D721Med (cell line): ENCODE results near the gene TMSB4X.
"Not testable (repeated sequence)": the region's sequence is repeated elsewhere in the genome, so short reads cannot be mapped to it uniquely, and the experiment has no call there.

Experiments
- DNase-seq: peaks from one replicate; pipeline ENCODE4 v3.0.0; 2011; ENCODE audit warnings: low spot score; ENCODE audit not compliant: insufficient read length
- FAIRE-seq: peaks from 2 replicates; lab custom pipeline; 2011; peaks lifted over from hg19 to GRCh38; lab: Jason Lieb, UNC
- CTCF ChIP-seq: IDR thresholded peaks from 2 replicates; pipeline ENCODE4 v1.5.1; 2012; ENCODE audit warnings: mild to moderate bottlenecking, control low read depth; ENCODE audit not compliant: insufficient read depth; ENCODE audit errors: missing control alignments

Gene TMSB4X

DNA sequence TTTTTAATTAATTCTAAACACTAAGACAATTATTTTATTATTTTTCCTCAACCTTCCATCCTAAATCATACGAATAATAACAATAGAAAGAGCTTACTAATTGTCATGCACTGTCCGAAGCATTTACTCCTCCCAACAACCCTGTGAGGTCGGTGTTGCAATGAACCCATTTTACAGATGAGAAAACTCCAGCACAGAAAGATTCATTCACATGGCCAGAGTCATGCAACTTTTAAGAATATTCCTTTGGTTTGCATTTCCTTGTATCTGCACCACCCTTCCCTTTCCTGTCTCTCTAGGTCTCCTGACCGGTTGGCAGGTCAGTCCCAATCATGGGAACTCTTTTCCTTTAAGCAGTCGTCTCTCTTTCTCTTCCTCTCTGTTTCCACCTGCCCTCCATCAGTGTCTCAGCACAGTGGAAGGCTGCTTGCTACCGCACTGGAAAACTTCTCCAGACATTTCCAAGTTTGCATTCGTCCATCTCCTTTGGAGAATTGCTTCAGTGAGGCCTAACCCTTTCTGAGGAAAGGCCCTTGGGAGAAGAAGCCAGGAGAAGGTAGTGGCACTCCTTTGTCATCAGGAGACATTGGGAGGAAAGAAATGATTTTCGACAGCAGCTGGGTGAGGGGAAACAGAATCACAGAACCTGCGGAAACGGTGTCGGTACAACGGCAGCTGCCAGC lies 1.9 kb upstream of the TMSB4X start:
- DNase-seq (no peak), FAIRE-seq (no peak)
- no peak for TF ChIP-seq CTCF

GRCh38 chrX:12973561-12974304 lies 1.2 kb upstream of the TMSB4X start:
- no peak for TF ChIP-seq CTCF
- no peak for FAIRE-seq
- DNase-seq: no peak

DNA sequence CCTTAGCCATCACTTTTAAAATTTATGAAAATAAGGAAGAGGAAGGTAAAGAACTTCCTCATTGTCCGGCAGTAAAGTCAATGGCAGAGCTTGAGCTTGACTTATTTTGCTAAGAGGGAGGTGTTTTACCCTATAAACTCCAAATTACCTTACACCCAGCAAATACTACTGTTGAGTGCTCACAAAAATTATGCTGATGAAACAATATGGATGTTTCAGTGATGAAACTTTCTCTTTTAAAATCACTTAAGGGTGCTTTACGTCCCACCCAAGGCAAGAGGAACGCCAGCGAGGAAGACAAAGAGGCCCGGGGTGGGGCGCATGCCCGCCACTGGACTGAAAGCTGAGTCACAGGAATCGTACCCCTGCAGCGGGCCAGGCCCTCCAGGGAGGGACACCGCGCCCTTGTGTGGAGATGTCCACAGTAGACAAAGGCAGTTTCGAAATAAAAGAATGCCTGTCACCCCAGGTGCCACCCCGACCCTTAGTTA lies 560 bp upstream of the TMSB4X start:
- TF ChIP-seq CTCF: no peak
- DNase-seq (no peak), FAIRE-seq (no peak)

DNA sequence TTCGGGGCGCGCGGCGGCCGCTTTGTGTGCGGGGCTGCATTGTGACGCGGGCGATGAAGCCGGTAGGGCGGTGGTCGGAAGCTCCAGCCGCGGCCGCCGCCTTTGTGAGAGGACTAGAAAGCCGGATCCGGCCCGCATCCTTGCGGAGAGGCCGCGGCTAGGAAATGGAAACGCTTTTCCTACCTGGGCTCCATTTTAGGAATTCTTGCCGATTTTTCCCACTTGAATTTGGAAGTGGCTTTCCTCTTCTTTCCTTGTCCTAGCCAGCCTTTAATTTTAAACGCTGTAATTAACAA lies 708 bp downstream of the TMSB4X start:
- FAIRE-seq (no peak), DNase-seq (no peak)
- TF ChIP-seq CTCF: no peak

- no peak for FAIRE-seq
- DNase-seq: no peak
- TF ChIP-seq CTCF: no peak
Measured at GRCh38 chrX:12975991-12976558, 1.2 kb downstream of the TMSB4X start.

GRCh38 chrX:12976819-12977732 lies 2.2 kb downstream of the TMSB4X start:
- DNase-seq, FAIRE-seq: not testable (repeated sequence)

- TF ChIP-seq CTCF: no peak
- no peak for FAIRE-seq
- DNase-seq: no peak
Measured at GRCh38 chrX:12977761-12978204, 2.9 kb downstream of the TMSB4X start.
